ENCODE results near the gene PCDHGB7.
A peak's percentile ranks its signal among the peaks of the same experiment; 100 is the strongest.
"Not testable (repeated sequence)": the region's sequence is repeated elsewhere in the genome, so short reads cannot be mapped to it uniquely, and the experiment has no call there.

The PCDHGB7 gene

GRCh38 chr5:141382469-141383294 is 34.8 kb upstream of the PCDHGB7 start, which contains the start of gene PCDHGA7:
Gene PCDHGA7, plus strand, starts transcription at chr5:141382742. Its CDS starts 158 bp downstream, at chr5:141382900.
- H3K4me3 ChIP-seq (ENCODE audit: low read depth, low read length), result peak within 1 kb of the TSS; percentile 65
- peak; percentile 57 for TF ChIP-seq CTCF (IDR thresholded peaks at IDR 0.05; ENCODE audit: control insufficient read depth, extremely low read depth, insufficient read depth)
- DNase-seq (ENCODE audit: low read depth), result no peak

- no peak for DNase-seq (ENCODE audit: low read depth)
- peak overlapping the region; percentile 65 for H3K4me3 ChIP-seq (ENCODE audit: low read depth, low read length)
- no peak for TF ChIP-seq CTCF (IDR thresholded peaks at IDR 0.05; ENCODE audit: control insufficient read depth, extremely low read depth, insufficient read depth)
Observed at GRCh38 chr5:141383345-141383744, 34.1 kb upstream of the PCDHGB7 start.

- no peak overlapping the region for H3K4me3 ChIP-seq (ENCODE audit: low read depth, low read length)
- no peak for TF ChIP-seq CTCF (IDR thresholded peaks at IDR 0.05; ENCODE audit: control insufficient read depth, extremely low read depth, insufficient read depth)
Observed at GRCh38 chr5:141384471-141385267, 32.8 kb upstream of the PCDHGB7 start.

GRCh38 chr5:141387557-141388311 is 29.7 kb upstream of the PCDHGB7 start, which contains the start of gene PCDHGB4:
Gene PCDHGB4, plus strand, starts transcription at chr5:141387698. Its CDS starts 187 bp downstream, at chr5:141387885.
- TF ChIP-seq CTCF (IDR thresholded peaks at IDR 0.05; ENCODE audit: control insufficient read depth, extremely low read depth, insufficient read depth), result peak; percentile 25; the same call in 1 of the 2 replicates
- not testable (repeated sequence) for H3K4me3 ChIP-seq (ENCODE audit: low read depth, low read length); DNase-seq (ENCODE audit: low read depth)

More at GRCh38 chr5:141384471-141385267, 32.8 kb upstream of the PCDHGB7 start:
- no peak for DNase-seq (ENCODE audit: low read depth)

- no peak for TF ChIP-seq CTCF (IDR thresholded peaks at IDR 0.05; ENCODE audit: control insufficient read depth, extremely low read depth, insufficient read depth)
Observed at GRCh38 chr5:141388661-141389060, 28.8 kb upstream of the PCDHGB7 start.

More at GRCh38 chr5:141388661-141389060, 28.8 kb upstream of the PCDHGB7 start:
- DNase-seq (ENCODE audit: low read depth), result no peak
- H3K4me3 ChIP-seq (ENCODE audit: low read depth, low read length), result no peak overlapping the region

Measured in LNCaP clone FGC (cell line).